Measurements from ENCODE around the gene INHA.
A peak's percentile ranks its signal among the peaks of the same experiment; 100 is the strongest.

The INHA gene

GRCh38 chr2:219572237-219573001, at the start of gene INHA:
INHA (plus strand) TSS chr2:219572310; CDS start chr2:219572375, 65 bp downstream.
- no peak for DNase-seq

- DNase-seq, result peak; percentile 69 to 84
These were observed 49.0 kb upstream of the INHA start for GRCh38 chr2:219523031-219523671.

- no peak for DNase-seq
These were observed 47.3 kb upstream of the INHA start for GRCh38 chr2:219524817-219525216.

- no peak for DNase-seq
These were observed 46.4 kb upstream of the INHA start for GRCh38 chr2:219525533-219526232.

- no peak for DNase-seq
These were observed 45.6 kb upstream of the INHA start for GRCh38 chr2:219526320-219527075.

- DNase-seq, result no peak
These were observed 45.1 kb upstream of the INHA start for GRCh38 chr2:219527076-219527394.

GRCh38 chr2:219527472-219527871, 44.6 kb upstream of the INHA start:
- no peak for DNase-seq

GRCh38 chr2:219530048-219530963, 41.8 kb upstream of the INHA start:
- peak; percentile 60 to 88 for DNase-seq

- DNase-seq, result no peak
These were observed 40.3 kb upstream of the INHA start for GRCh38 chr2:219531639-219532377.

GRCh38 chr2:219532378-219532649, 39.8 kb upstream of the INHA start:
- DNase-seq, result no peak

- no peak for DNase-seq
These were observed 38.0 kb upstream of the INHA start for GRCh38 chr2:219533930-219534661.

- no peak for DNase-seq
These were observed 35.7 kb upstream of the INHA start for GRCh38 chr2:219536425-219536824.

GRCh38 chr2:219536967-219537366, 35.1 kb upstream of the INHA start:
- no peak for DNase-seq

- DNase-seq, result peak in 1 of 2 experiments; percentile 51
These were observed 34.2 kb upstream of the INHA start for GRCh38 chr2:219537657-219538488.

- DNase-seq, result no peak
These were observed 33.6 kb upstream of the INHA start for GRCh38 chr2:219538504-219538951.

GRCh38 chr2:219538956-219539788, 32.9 kb upstream of the INHA start:
- DNase-seq, result no peak

GRCh38 chr2:219539926-219540678, 32.0 kb upstream of the INHA start:
- DNase-seq, result no peak

Data from NCI-H526 (cell line).